Measurements from ENCODE around the gene OR51T1.

DNA sequence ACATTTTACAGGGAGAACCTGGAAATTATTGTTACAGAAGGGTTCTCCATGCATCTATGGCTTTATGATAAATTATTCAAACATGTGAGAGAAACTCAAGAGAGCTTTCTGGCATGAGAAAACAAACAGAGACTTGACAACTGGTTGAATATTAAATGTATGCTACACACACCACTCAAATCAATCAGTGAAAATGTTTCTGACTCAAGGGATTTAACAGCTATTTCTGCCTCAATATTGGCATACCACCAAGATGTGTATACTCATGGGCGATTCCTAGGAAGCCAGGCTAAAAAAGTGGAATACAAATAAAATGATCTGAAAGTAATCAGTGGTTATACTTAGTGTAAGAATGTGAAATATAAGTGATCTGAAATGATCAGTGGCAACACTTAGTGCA lies 15.8 kb upstream of the OR51T1 start:
- TF ChIP-seq, protein P1, sequence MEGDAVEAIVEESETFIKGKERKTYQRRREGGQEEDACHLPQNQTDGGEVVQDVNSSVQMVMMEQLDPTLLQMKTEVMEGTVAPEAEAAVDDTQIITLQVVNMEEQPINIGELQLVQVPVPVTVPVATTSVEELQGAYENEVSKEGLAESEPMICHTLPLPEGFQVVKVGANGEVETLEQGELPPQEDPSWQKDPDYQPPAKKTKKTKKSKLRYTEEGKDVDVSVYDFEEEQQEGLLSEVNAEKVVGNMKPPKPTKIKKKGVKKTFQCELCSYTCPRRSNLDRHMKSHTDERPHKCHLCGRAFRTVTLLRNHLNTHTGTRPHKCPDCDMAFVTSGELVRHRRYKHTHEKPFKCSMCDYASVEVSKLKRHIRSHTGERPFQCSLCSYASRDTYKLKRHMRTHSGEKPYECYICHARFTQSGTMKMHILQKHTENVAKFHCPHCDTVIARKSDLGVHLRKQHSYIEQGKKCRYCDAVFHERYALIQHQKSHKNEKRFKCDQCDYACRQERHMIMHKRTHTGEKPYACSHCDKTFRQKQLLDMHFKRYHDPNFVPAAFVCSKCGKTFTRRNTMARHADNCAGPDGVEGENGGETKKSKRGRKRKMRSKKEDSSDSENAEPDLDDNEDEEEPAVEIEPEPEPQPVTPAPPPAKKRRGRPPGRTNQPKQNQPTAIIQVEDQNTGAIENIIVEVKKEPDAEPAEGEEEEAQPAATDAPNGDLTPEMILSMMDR (IDR thresholded peaks at IDR 0.05; ENCODE audit: insufficient read depth, low read length, poor library complexity, severe bottlenecking) = no peak
- TF ChIP-seq EZH2phosphoT487 (conservative IDR thresholded peaks at IDR 0.05; ENCODE audit: low read length) = no peak

Measured in SU-DHL-6 (cell line).